ENCODE results near the gene ETV6. TPM values are rescaled to one million over a fixed set of nuclear protein-coding genes. Genes with fewer than 3 reads are reported as not detected.
A peak's percentile ranks its signal among the peaks of the same experiment; 100 is the strongest.

The ETV6 gene
- total and polyA plus RNA-seq, 9 of the 15 experiments (the other 6 are each of a cell fraction or from before 2014, with no cell fraction given) = 0.81 to 12.7 (median 4.1) TPM

GRCh38 chr12:11650286-11651281, 1.1 kb downstream of the ETV6 start:
- Histone ChIP-seq H3K27ac (ENCODE audit: extremely low read depth, low read depth, low read length) (peak overlapping the region; percentile 99), H3K79me2 (ENCODE audit: control insufficient read depth, insufficient read depth, low read length) (peaks cover 51% of the 10 kb centered on the region), H3K9me3 (replicated peaks; ENCODE audit: control insufficient read depth, insufficient read depth, low read depth, low read length) (no peaks in the 10 kb centered on the region; the same call in 1 of the 2 replicates), H3K36me3 (ENCODE audit: control insufficient read depth, insufficient read depth, low read length) (no peaks in the 10 kb centered on the region), H3K4me3 (peak overlapping the region; percentile 77), H3K27me3 (ENCODE audit: control insufficient read depth in 2 of 2, insufficient read depth in 2 of 2, low read length in 2 of 2) (no peaks in the 10 kb centered on the region), H4K20me1 (replicated peaks; ENCODE audit: control insufficient read depth, insufficient read depth, low read length) (no peaks in the 10 kb centered on the region), H3K4me2 (ENCODE audit: insufficient read depth, low read length) (peak overlapping the region; percentile 91), H2AFZ (ENCODE audit: low read depth, low read length) (peak overlapping the region; percentile 71), H3K4me1 (replicated peaks in 1 of 2; ENCODE audit: control insufficient read depth in 2 of 2, insufficient read depth in 2 of 2, low read length in 2 of 2) (peaks cover 0 to 5% of the 10 kb centered on the region in 2 experiments; a peak in 3 of 5 replicates), H3K9me1 (ENCODE audit: control insufficient read depth, insufficient read depth, low read length) (no peaks in the 10 kb centered on the region), H3K9ac (ENCODE audit: insufficient read depth in 1 of 2, low read depth in 2 of 2, low read length in 2 of 2) (peak overlapping the region; percentile 82 to 95)
- TSS peak; percentile 51 for BruUV-seq (replicated peaks)
- 1% methylated on average over 16 of the region's 25 CpGs for WGBS (ENCODE audit: insufficient coverage, low coverage, missing lambda C conversion rate)
- peak; percentile 18 to 34 (median 22) for DNase-seq (ENCODE audit: extremely low read depth in 1 of 4, low spot score in 3 of 4)
- peak; percentile 73 for ATAC-seq
- CTCF ChIA-PET (ENCODE audit: low intra/inter-chr PET ratio) = no interaction called here
- POLR2A ChIA-PET = interaction anchor here (0.6 kb wide), 1 partner anchor 1268 kb away, joined by 3 read pairs; no protein-coding TSS in a partner anchor
- in situ Hi-C loops (cut with MboI) (no loop called here), intact Hi-C loops (cut with micrococcal nuclease) (loop anchor here (5.0 kb wide), 1 partner anchor 147 kb away; no protein-coding TSS in a partner anchor)
- FAIRE-seq = no peak
- TF ChIP-seq MNT (conservative IDR thresholded peaks at IDR 0.05) = 0 out of 4 replicates have a peak, but pooled peaks of 1 of the 2 experiments have one; percentile 16
- no peak for TF ChIP-seq ETS2 (tag; IDR thresholded peaks at IDR 0.05; ENCODE audit: borderline replicate concordance, poor library complexity, severe bottlenecking)
- peak; percentile 23; the same call in 1 of the 2 replicates for TF ChIP-seq C11orf30 (IDR thresholded peaks at IDR 0.05; ENCODE audit: low read depth)
- 0 out of 2 replicates have a peak, but pooled peaks have one; percentile 11 for TF ChIP-seq NFATC3 (IDR thresholded peaks at IDR 0.05)
- TF ChIP-seq CEBPB (tag; IDR thresholded peaks at IDR 0.05) = peak; percentile 78
- peak in 1 of 2 experiments; percentile 19 for TF ChIP-seq AFF1 (IDR thresholded peaks at IDR 0.05; ENCODE audit: low read depth in 1 of 2, partially characterized antibody in 2 of 2)
- TF ChIP-seq PCBP2 (IDR thresholded peaks at IDR 0.05; ENCODE audit: low read depth, low read length, poor library complexity, severe bottlenecking) = no peak
- TF ChIP-seq FOXK2 (conservative IDR thresholded peaks at IDR 0.05 in 1 of 2, IDR thresholded peaks at IDR 0.05 in 1 of 2; ENCODE audit: low read depth in 2 of 2) = 0 out of 4 replicates have a peak, but pooled peaks of 1 of the 2 experiments have one; percentile 29
- TF ChIP-seq ZNF444 (CRISPR knock-in tag; IDR thresholded peaks at IDR 0.05) = no peak
- no peak for TF ChIP-seq CEBPG (CRISPR knock-in tag; IDR thresholded peaks at IDR 0.05)
- peak; percentile 58 to 73 for TF ChIP-seq CEBPG (tag; conservative IDR thresholded peaks at IDR 0.05 in 1 of 2, IDR thresholded peaks at IDR 0.05 in 1 of 2)
- TF ChIP-seq KDM5B (IDR thresholded peaks at IDR 0.05; ENCODE audit: insufficient replicate concordance, low read depth, low read length) = peak; percentile 29
- TF ChIP-seq CCNT2 (IDR thresholded peaks at IDR 0.05; ENCODE audit: borderline replicate concordance, extremely low read depth, insufficient read length, low read depth, low read length) = no peak
